ENCODE results near the gene NTNG1.
A peak's percentile ranks its signal among the peaks of the same experiment; 100 is the strongest.

NTNG1 gene

GRCh38 chr1:107188160-107188559 is 47.3 kb downstream of the NTNG1 start:
- no peak overlapping the region for H3K4me2 ChIP-seq
- no peaks in the 10 kb centered on the region for H3K79me2 ChIP-seq (ENCODE audit: insufficient read depth, low read depth)
- no peak overlapping the region for H3K27ac ChIP-seq
- no peak overlapping the region for H3K4me3 ChIP-seq (IDR thresholded peaks at IDR 0.05; ENCODE audit: insufficient read depth, low read depth, low read length)
- TF ChIP-seq CTCF (conservative IDR thresholded peaks at IDR 0.05; ENCODE audit: low read depth, low read length) = no peak
- no peak overlapping the region for H3K9ac ChIP-seq
- H4K20me1 ChIP-seq (ENCODE audit: insufficient read depth) = no peaks in the 10 kb centered on the region
- no peaks in the 10 kb centered on the region for H3K27me3 ChIP-seq (ENCODE audit: insufficient read depth, low read depth)
- H2AFZ ChIP-seq (ENCODE audit: low read depth) = no peak overlapping the region
- no peaks in the 10 kb centered on the region for H3K36me3 ChIP-seq (ENCODE audit: insufficient read depth)
- no peaks in the 10 kb centered on the region for H3K4me1 ChIP-seq (ENCODE audit: low read depth, poor library complexity, severe bottlenecking)

GRCh38 chr1:107194380-107194779 is 53.5 kb downstream of the NTNG1 start:
- TF ChIP-seq CTCF (conservative IDR thresholded peaks at IDR 0.05; ENCODE audit: low read depth, low read length) = no peak

GRCh38 chr1:107195476-107195875 is 54.6 kb downstream of the NTNG1 start:
- Histone ChIP-seq H2AFZ (ENCODE audit: low read depth) (no peak overlapping the region), H3K36me3 (ENCODE audit: insufficient read depth) (no peaks in the 10 kb centered on the region), H4K20me1 (ENCODE audit: insufficient read depth) (no peaks in the 10 kb centered on the region), H3K27ac (no peak overlapping the region), H3K79me2 (ENCODE audit: insufficient read depth, low read depth) (no peaks in the 10 kb centered on the region), H3K4me2 (no peak overlapping the region), H3K4me1 (ENCODE audit: low read depth, poor library complexity, severe bottlenecking) (no peaks in the 10 kb centered on the region), H3K4me3 (IDR thresholded peaks at IDR 0.05; ENCODE audit: insufficient read depth, low read depth, low read length) (no peak overlapping the region), H3K9ac (no peak overlapping the region), H3K27me3 (ENCODE audit: insufficient read depth, low read depth) (no peaks in the 10 kb centered on the region)
- no peak for TF ChIP-seq CTCF (conservative IDR thresholded peaks at IDR 0.05; ENCODE audit: low read depth, low read length)

More at GRCh38 chr1:107194380-107194779, 53.5 kb downstream of the NTNG1 start:
- no peaks in the 10 kb centered on the region for H3K4me1 ChIP-seq (ENCODE audit: low read depth, poor library complexity, severe bottlenecking)
- H3K27me3 ChIP-seq (ENCODE audit: insufficient read depth, low read depth) = no peaks in the 10 kb centered on the region
- H4K20me1 ChIP-seq (ENCODE audit: insufficient read depth) = no peaks in the 10 kb centered on the region
- no peak overlapping the region for H3K4me2 ChIP-seq
- no peaks in the 10 kb centered on the region for H3K36me3 ChIP-seq (ENCODE audit: insufficient read depth)
- no peak overlapping the region for H3K9ac ChIP-seq
- no peak overlapping the region for H3K27ac ChIP-seq
- no peaks in the 10 kb centered on the region for H3K79me2 ChIP-seq (ENCODE audit: insufficient read depth, low read depth)
- no peak overlapping the region for H3K4me3 ChIP-seq (IDR thresholded peaks at IDR 0.05; ENCODE audit: insufficient read depth, low read depth, low read length)
- no peak overlapping the region for H2AFZ ChIP-seq (ENCODE audit: low read depth)

- Histone ChIP-seq H3K4me3 (IDR thresholded peaks at IDR 0.05; ENCODE audit: insufficient read depth, low read depth, low read length) (no peak overlapping the region), H3K9ac (no peak overlapping the region), H4K20me1 (ENCODE audit: insufficient read depth) (no peaks in the 10 kb centered on the region), H3K79me2 (ENCODE audit: insufficient read depth, low read depth) (no peaks in the 10 kb centered on the region), H3K4me1 (ENCODE audit: low read depth, poor library complexity, severe bottlenecking) (no peaks in the 10 kb centered on the region), H3K27ac (no peak overlapping the region), H3K27me3 (ENCODE audit: insufficient read depth, low read depth) (no peaks in the 10 kb centered on the region), H3K4me2 (no peak overlapping the region), H3K36me3 (ENCODE audit: insufficient read depth) (no peaks in the 10 kb centered on the region), H2AFZ (ENCODE audit: low read depth) (no peak overlapping the region)
- TF ChIP-seq CTCF (conservative IDR thresholded peaks at IDR 0.05; ENCODE audit: low read depth, low read length) = peak; percentile 52
Observed at GRCh38 chr1:107196973-107197562, 56.2 kb downstream of the NTNG1 start.
